ENCODE measurements around the gene MAP3K12. TPM values are rescaled to one million over a fixed set of nuclear protein-coding genes. Genes with fewer than 3 reads are reported as not detected.

MAP3K12 gene
- total and polyA plus RNA-seq, 2 donors from 2014 or later = 15.2 to 21.8 TPM

DNA sequence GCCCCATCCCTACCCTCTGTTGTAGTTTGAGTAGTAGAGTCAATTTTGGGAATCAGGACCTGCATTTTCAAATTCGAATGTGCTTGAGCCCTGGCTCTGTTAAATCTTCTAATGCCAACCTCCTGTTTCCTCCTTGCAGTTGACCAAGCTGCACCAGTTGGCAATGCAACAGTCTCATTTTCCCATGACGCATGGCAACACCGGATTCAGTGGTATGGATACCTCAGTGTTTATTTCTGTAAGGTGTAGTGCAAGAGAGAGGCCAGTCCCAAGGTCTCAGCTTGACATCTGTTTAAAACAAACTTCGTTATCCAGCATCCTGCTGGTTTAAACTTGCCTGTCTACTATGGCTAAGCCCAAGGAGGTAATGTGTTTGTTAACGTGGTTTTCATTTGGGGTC is 32.2 kb downstream of the MAP3K12 start:
- no peak for FAIRE-seq
- TF ChIP-seq, protein P1, sequence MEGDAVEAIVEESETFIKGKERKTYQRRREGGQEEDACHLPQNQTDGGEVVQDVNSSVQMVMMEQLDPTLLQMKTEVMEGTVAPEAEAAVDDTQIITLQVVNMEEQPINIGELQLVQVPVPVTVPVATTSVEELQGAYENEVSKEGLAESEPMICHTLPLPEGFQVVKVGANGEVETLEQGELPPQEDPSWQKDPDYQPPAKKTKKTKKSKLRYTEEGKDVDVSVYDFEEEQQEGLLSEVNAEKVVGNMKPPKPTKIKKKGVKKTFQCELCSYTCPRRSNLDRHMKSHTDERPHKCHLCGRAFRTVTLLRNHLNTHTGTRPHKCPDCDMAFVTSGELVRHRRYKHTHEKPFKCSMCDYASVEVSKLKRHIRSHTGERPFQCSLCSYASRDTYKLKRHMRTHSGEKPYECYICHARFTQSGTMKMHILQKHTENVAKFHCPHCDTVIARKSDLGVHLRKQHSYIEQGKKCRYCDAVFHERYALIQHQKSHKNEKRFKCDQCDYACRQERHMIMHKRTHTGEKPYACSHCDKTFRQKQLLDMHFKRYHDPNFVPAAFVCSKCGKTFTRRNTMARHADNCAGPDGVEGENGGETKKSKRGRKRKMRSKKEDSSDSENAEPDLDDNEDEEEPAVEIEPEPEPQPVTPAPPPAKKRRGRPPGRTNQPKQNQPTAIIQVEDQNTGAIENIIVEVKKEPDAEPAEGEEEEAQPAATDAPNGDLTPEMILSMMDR (IDR thresholded peaks at IDR 0.05; ENCODE audit: borderline replicate concordance, extremely low read depth, insufficient read depth) = no peak
- H3K4me1 ChIP-seq (ENCODE audit: control insufficient read depth in 2 of 3, insufficient read depth in 2 of 3, low read depth in 1 of 3, low read length in 3 of 3) = peaks cover under 1 to 14% (median 9%) of the 10 kb centered on the region in 3 donors

DNA sequence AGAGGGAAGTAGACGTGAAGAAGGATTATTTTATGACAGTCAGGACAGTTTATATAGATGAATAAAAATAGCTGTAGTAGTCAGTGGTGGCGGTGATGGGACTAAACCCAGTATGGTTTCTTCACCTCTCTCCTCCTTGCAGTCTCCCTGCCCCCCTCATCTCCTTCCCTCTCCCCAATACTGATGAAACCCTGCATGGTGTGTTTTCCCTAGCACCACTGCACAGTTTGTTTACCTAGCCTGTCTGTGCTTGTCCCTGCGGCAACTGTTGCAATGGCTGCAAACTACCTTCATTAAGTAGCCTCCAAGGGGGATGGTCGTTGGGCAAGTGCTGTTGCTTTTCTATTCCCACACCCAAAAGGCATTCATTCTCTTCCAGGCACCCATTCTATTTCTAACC is 32.6 kb downstream of the MAP3K12 start:
- Histone ChIP-seq H3K9ac (ENCODE audit: low read length in 3 of 3) (no peak overlapping the region), H3K27ac (ENCODE audit: low read depth in 2 of 2, low read length in 2 of 2) (no peak overlapping the region), H3K36me3 (ENCODE audit: control insufficient read depth in 2 of 3, insufficient read depth in 3 of 3, low read length in 3 of 3) (peaks cover 28 to 90% (median 63%) of the 10 kb centered on the region in 3 donors), H3K4me3 (ENCODE audit: low read length in 3 of 3) (no peak overlapping the region), H3K4me1 (ENCODE audit: control insufficient read depth in 2 of 3, insufficient read depth in 2 of 3, low read depth in 1 of 3, low read length in 3 of 3) (peaks cover 0 to 14% (median 9%) of the 10 kb centered on the region in 3 donors), H3K9me3 (ENCODE audit: control insufficient read depth in 2 of 3, insufficient read depth in 1 of 3, low read length in 3 of 3) (no peaks in the 10 kb centered on the region), H3K27me3 (ENCODE audit: control insufficient read depth, insufficient read depth, low read length) (no peaks in the 10 kb centered on the region)
- TF ChIP-seq, protein P1 (IDR thresholded peaks at IDR 0.05; ENCODE audit: borderline replicate concordance, extremely low read depth, insufficient read depth) = no peak
- intact Hi-C loops (cut with DNase I) = no loop called here
- DNase-seq (no peak), FAIRE-seq (no peak)

More for the DNA sequence above, 32.2 kb downstream of the MAP3K12 start:
- H3K9ac ChIP-seq (ENCODE audit: low read length in 3 of 3) = no peak overlapping the region
- H3K27me3 ChIP-seq (ENCODE audit: control insufficient read depth, insufficient read depth, low read length) = no peaks in the 10 kb centered on the region
- no peak for DNase-seq
- H3K36me3 ChIP-seq (ENCODE audit: control insufficient read depth in 2 of 3, insufficient read depth in 3 of 3, low read length in 3 of 3) = peaks cover 29 to 90% (median 64%) of the 10 kb centered on the region in 3 donors
- no peak overlapping the region for H3K27ac ChIP-seq (ENCODE audit: low read depth in 2 of 2, low read length in 2 of 2)
- no peaks in the 10 kb centered on the region for H3K9me3 ChIP-seq (ENCODE audit: control insufficient read depth in 2 of 3, insufficient read depth in 1 of 3, low read length in 3 of 3)
- H3K4me3 ChIP-seq (ENCODE audit: low read length in 3 of 3) = no peak overlapping the region
- intact Hi-C loops (cut with DNase I) = no loop called here

DNA sequence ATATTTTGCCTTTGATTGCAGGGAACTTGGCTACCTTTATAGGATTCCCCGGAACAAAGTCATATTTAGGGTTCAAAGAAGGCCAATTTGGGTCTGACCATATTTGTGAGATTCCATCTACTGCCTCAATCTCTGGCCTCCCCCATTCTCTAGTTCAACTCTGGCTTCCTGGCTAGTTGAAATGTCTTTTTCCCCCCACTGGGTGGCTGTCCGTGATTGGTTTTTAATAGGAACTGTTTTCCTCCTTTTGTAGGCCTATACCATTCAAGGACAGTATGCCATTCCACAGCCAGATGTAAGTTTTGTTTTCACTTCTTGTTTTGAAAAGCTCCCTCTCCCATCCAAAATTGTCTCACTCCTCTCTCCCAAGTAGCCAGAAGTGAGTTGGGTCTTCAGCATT is 33.6 kb downstream of the MAP3K12 start:
- H3K27me3 ChIP-seq (ENCODE audit: control insufficient read depth, insufficient read depth, low read length) = no peaks in the 10 kb centered on the region
- TF ChIP-seq, protein P1 (IDR thresholded peaks at IDR 0.05; ENCODE audit: borderline replicate concordance, extremely low read depth, insufficient read depth) = no peak
- H3K4me1 ChIP-seq (ENCODE audit: control insufficient read depth in 2 of 3, insufficient read depth in 2 of 3, low read depth in 1 of 3, low read length in 3 of 3) = peaks cover 0 to 20% (median 11%) of the 10 kb centered on the region in 3 donors
- DNase-seq (no peak), FAIRE-seq (no peak)
- peak overlapping the region in 1 of 2 donors; percentile 4 for H3K27ac ChIP-seq (ENCODE audit: low read depth in 2 of 2, low read length in 2 of 2)
- peaks cover 33 to 95% (median 69%) of the 10 kb centered on the region in 3 donors for H3K36me3 ChIP-seq (ENCODE audit: control insufficient read depth in 2 of 3, insufficient read depth in 3 of 3, low read length in 3 of 3)
- H3K4me3 ChIP-seq (ENCODE audit: low read length in 3 of 3) = no peak overlapping the region
- intact Hi-C loops (cut with DNase I) = no loop called here
- no peaks in the 10 kb centered on the region for H3K9me3 ChIP-seq (ENCODE audit: control insufficient read depth in 2 of 3, insufficient read depth in 1 of 3, low read length in 3 of 3)
- no peak overlapping the region for H3K9ac ChIP-seq (ENCODE audit: low read length in 3 of 3)

Data from kidney (tissue), 14 donors.